A673 (cell line): Measurements from ENCODE around the gene SLC28A1. TPM values are rescaled to one million over a fixed set of nuclear protein-coding genes. Genes with fewer than 3 reads are reported as not detected.

Experiments used
- BruUV-seq: library from RNA; stranded (reverse); fragments of 400-500 nt; replicated peaks from 2 replicates; lab custom pipeline; 2021; lab: Mats Ljungman, UMichigan
- CTCF ChIA-PET: fragments of 300-600 bp; sonication (Branson Sonifier 250); formaldehyde crosslinking; loops from one replicate; lab custom pipeline; 2022; ENCODE audit warnings: antibody characterized with exemption; lab: Charles Lee
- POLR2A ChIA-PET: fragments of 300-600 bp; sonication (Branson Sonifier 250); formaldehyde crosslinking; loops from one replicate; lab custom pipeline; 2022; ENCODE audit warnings: antibody characterized with exemption; ENCODE audit not compliant: low non-redundant PET; lab: Charles Lee
- DNase-seq: peaks from one replicate; pipeline ENCODE4 v3.0.0-alpha.2; 2015; ENCODE audit warnings: low spot score
- H3K27ac ChIP-seq: fragments of 200-600 bp; sonication (generic); 2 replicates; pipeline ENCODE4 v1.5.1; 2016; ENCODE audit warnings: mixed run types, low read depth, mild to moderate bottlenecking, mixed read lengths, antibody characterized with exemption, low read length; ENCODE audit not compliant: poor library complexity, severe bottlenecking
- H3K27me3 ChIP-seq: fragments of 200-600 bp; sonication (generic); replicated peaks from 2 replicates; pipeline ENCODE4 v1.6.1; 2017; ENCODE audit warnings: mixed run types, low read depth, mild to moderate bottlenecking, mixed read lengths, antibody characterized with exemption, low read length; ENCODE audit not compliant: insufficient read depth, poor library complexity
- H3K36me3 ChIP-seq: fragments of 200-600 bp; sonication (generic); 2 replicates; pipeline ENCODE4 v1.6.1; 2016; ENCODE audit warnings: mixed run types, mild to moderate bottlenecking, mixed read lengths, antibody characterized with exemption, low read length; ENCODE audit not compliant: insufficient read depth, poor library complexity, severe bottlenecking
- H3K4me1 ChIP-seq: fragments of 200-600 bp; sonication (generic); 2 replicates; pipeline ENCODE4 v1.6.1; 2017; ENCODE audit warnings: mixed run types, mild to moderate bottlenecking, mixed read lengths, antibody characterized with exemption, low read length; ENCODE audit not compliant: insufficient read depth, poor library complexity, severe bottlenecking
- H3K4me3 ChIP-seq: fragments of 200-600 bp; sonication (generic); 2 replicates; pipeline ENCODE4 v1.5.1; 2016; ENCODE audit warnings: low read depth, mixed run types, mild to moderate bottlenecking, mixed read lengths, low read length; ENCODE audit not compliant: poor library complexity, severe bottlenecking
- H3K9me3 ChIP-seq: fragments of 200-600 bp; sonication (generic); 2 replicates; pipeline ENCODE4 v1.6.1; 2016; ENCODE audit warnings: mixed run types, low read depth, mild to moderate bottlenecking, mixed read lengths, antibody characterized with exemption, low read length; ENCODE audit not compliant: poor library complexity, severe bottlenecking
- EZH2 ChIP-seq: fragments of 200-600 bp; sonication (generic); IDR thresholded peaks from 2 replicates; pipeline ENCODE4 v1.6.1; 2017; ENCODE audit warnings: borderline replicate concordance, low read depth, mild to moderate bottlenecking, mixed read lengths, antibody characterized with exemption, low read length; ENCODE audit not compliant: poor library complexity, severe bottlenecking
- intact Hi-C: fragments of 100-400 bp; cut with micrococcal nuclease; formaldehyde crosslinking; loops from one replicate; pipeline ENCODE4 v1.10.0; 2022; ENCODE audit not compliant: unreplicated experiment
- total RNA-seq: library from RNA; stranded (reverse); gene quantifications from 2 replicates; pipeline ENCODE4 v1.2.3, GENCODE V29; 2021
- TF ChIP-seq, protein P1 (sequence below): fragments of 300-800, 200-600 bp; sonication (generic); conservative IDR thresholded peaks from 2 replicates; pipeline ENCODE4 v1.5.1; 2017; ENCODE audit warnings: low read depth, mild to moderate bottlenecking, antibody characterized with exemption, low read length, moderate library complexity, mixed read lengths

Gene SLC28A1
- total RNA-seq, 1 experiment from 2014 or later = not detected

DNA sequence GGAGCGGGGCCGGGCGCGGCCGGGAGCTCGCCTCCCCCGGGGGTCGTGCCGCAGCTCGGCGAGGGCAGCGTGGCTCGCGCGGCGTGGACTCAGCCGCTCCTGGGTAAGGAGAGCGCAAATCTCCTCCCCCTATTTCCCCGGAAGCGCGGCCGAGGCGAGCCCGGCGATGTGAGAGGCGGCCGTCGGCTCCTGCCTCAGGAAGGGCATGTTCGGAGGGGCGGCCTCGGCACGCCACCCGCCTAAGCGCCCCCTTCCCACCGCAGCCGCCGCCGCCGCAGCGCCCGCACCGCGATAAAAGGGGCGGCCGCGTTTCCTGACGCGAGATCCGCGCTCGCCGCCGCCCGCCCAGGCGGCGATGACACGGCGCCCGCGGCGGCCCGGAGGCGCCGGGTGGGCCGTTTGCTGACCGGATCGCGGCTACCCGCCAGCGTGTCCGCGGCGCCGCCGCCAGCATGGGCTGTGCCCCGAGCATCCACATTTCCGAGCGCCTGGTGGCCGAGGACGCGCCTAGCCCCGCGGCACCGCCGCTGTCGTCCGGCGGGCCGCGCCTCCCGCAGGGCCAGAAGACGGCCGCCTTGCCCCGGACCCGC, 97.3 kb downstream of the SLC28A1 start, which contains the start of gene PDE8A:
Gene PDE8A, plus strand, starts transcription at position 146 of the 590 bp plus-strand sequence. Its CDS starts 307 bp downstream, at position 453.
- intact Hi-C loops = no loop called here
- no peak for TF ChIP-seq EZH2
- TF ChIP-seq, protein P1, sequence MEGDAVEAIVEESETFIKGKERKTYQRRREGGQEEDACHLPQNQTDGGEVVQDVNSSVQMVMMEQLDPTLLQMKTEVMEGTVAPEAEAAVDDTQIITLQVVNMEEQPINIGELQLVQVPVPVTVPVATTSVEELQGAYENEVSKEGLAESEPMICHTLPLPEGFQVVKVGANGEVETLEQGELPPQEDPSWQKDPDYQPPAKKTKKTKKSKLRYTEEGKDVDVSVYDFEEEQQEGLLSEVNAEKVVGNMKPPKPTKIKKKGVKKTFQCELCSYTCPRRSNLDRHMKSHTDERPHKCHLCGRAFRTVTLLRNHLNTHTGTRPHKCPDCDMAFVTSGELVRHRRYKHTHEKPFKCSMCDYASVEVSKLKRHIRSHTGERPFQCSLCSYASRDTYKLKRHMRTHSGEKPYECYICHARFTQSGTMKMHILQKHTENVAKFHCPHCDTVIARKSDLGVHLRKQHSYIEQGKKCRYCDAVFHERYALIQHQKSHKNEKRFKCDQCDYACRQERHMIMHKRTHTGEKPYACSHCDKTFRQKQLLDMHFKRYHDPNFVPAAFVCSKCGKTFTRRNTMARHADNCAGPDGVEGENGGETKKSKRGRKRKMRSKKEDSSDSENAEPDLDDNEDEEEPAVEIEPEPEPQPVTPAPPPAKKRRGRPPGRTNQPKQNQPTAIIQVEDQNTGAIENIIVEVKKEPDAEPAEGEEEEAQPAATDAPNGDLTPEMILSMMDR = no peak
- Histone ChIP-seq H3K27ac (peak within 1 kb of the TSS; percentile 92), H3K27me3 (no peaks in the 10 kb centered on the region), H3K4me1 (peaks cover 43% of the 10 kb centered on the region), H3K4me3 (peak within 1 kb of the TSS; percentile 86), H3K9me3 (no peaks in the 10 kb centered on the region), H3K36me3 (no peaks in the 10 kb centered on the region)
- POLR2A ChIA-PET = no interaction called here
- CTCF ChIA-PET = no interaction called here
- peak; percentile 70 for DNase-seq
- BruUV-seq = no TSS peak

DNA sequence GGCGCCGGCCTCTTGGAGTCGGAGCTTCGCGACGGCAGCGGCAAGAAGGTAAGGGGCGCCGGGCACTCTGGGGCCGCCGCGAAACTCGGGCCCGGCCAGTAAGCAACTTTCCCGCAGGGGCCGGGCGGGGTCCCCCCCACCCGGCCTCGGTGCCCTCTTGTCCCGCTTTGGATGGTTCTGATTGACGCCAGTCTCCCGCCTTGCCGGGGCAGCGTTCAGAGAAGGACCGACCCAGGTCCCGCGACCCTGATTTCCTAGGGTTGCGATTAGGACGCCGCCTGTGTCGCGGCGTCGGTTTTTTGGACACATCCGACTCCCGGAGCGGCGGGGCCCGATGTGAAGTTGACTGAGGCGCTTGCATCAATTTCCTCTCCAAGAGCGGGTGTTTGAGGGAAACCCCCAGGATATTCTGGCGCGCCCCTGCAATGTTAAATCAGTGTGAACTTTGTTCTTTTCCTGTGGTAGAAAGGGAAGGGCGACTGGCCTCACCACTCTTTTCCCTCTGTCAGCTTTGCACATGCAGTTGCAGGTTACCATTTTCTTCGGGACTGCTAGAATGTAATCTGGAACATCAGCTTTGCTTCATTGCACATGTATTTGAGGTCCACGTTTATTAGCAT, 97.9 kb downstream of the SLC28A1 start:
- no peaks in the 10 kb centered on the region for H3K9me3 ChIP-seq
- H3K27me3 ChIP-seq = no peaks in the 10 kb centered on the region
- ChIA-PET POLR2A (no interaction called here), CTCF (no interaction called here)
- H3K4me1 ChIP-seq = peaks cover 48% of the 10 kb centered on the region
- BruUV-seq = no TSS peak
- TF ChIP-seq, protein P1 = no peak
- no peak for TF ChIP-seq EZH2
- H3K36me3 ChIP-seq = no peaks in the 10 kb centered on the region
- peak overlapping the region; percentile 92 for H3K27ac ChIP-seq
- intact Hi-C loops = no loop called here
- DNase-seq = peak; percentile 61
- peak overlapping the region; percentile 86 for H3K4me3 ChIP-seq

DNA sequence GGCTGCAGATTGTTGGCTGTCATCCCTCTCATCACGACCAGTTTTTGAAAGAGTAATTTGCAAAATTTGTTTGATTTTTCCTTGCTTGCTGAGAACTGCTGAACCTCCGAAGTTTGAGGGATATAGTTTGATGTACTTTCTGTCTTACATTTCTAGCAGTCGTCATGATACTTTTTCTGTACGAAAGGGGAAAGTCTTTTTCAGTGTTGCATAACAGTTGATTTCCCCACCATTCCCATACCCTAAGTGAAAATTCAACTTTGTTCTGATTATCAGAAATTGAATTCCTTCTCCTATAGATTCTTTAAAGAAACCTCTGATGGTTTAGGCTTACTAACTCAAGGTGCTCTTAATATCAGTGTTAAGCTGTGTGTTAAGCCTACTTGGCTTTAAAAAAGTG, 98.8 kb downstream of the SLC28A1 start:
- ChIA-PET CTCF (no interaction called here), POLR2A (no interaction called here)
- Histone ChIP-seq H3K27me3 (no peaks in the 10 kb centered on the region), H3K4me3 (peak overlapping the region; percentile 86), H3K4me1 (peaks cover 48% of the 10 kb centered on the region), H3K36me3 (no peaks in the 10 kb centered on the region), H3K27ac (peak overlapping the region; percentile 92), H3K9me3 (no peaks in the 10 kb centered on the region)
- TF ChIP-seq, protein P1 = no peak
- TF ChIP-seq EZH2 = no peak
- BruUV-seq = TSS peak; percentile 34
- intact Hi-C loops = no loop called here
- DNase-seq = no peak
